Cortex of kidney (tissue), 1 donor: ENCODE data around the gene PCDHGC3.
"Not testable (repeated sequence)": the region's sequence is repeated elsewhere in the genome, so short reads cannot be mapped to it uniquely, and the experiment has no call there.

ENCODE experiments used
- DNase-seq: peaks from one replicate; lab custom pipeline; 2025; lab: John Stamatoyannopoulos, UW

Gene PCDHGC3

GRCh38 chr5:141475625-141476131 lies at the start of gene PCDHGC3:
Gene PCDHGC3 (plus strand): TSS chr5:141475966. CDS start chr5:141476117, 151 bp downstream.
- no peak for DNase-seq

- DNase-seq, result no peak
Observed at GRCh38 chr5:141427783-141428426, 47.9 kb upstream of the PCDHGC3 start.

GRCh38 chr5:141430332-141431113 lies 45.2 kb upstream of the PCDHGC3 start, which contains the start of gene PCDHGA12:
Gene PCDHGA12 (plus strand): TSS chr5:141430507. CDS start chr5:141430760, 253 bp downstream.
- DNase-seq, result no peak

DNA sequence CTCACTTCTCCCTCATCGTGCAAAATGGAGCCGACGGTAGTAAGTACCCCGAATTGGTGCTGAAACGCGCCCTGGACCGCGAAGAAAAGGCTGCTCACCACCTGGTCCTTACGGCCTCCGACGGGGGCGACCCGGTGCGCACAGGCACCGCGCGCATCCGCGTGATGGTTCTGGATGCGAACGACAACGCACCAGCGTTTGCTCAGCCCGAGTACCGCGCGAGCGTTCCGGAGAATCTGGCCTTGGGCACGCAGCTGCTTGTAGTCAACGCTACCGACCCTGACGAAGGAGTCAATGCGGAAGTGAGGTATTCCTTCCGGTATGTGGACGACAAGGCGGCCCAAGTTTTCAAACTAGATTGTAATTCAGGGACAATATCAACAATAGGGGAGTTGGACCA lies 44.5 kb upstream of the PCDHGC3 start:
- DNase-seq, result no peak

- DNase-seq, result not testable (repeated sequence)
Observed at GRCh38 chr5:141432308-141432707, 43.5 kb upstream of the PCDHGC3 start.

DNA sequence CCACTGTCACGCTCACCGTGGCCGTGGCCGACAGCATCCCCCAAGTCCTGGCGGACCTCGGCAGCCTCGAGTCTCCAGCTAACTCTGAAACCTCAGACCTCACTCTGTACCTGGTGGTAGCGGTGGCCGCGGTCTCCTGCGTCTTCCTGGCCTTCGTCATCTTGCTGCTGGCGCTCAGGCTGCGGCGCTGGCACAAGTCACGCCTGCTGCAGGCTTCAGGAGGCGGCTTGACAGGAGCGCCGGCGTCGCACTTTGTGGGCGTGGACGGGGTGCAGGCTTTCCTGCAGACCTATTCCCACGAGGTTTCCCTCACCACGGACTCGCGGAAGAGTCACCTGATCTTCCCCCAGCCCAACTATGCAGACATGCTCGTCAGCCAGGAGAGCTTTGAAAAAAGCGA lies 43.0 kb upstream of the PCDHGC3 start:
- not testable (repeated sequence) for DNase-seq

- no peak for DNase-seq
Observed at GRCh38 chr5:141434006-141434405, 41.8 kb upstream of the PCDHGC3 start.

- DNase-seq, result no peak
Observed at GRCh38 chr5:141437221-141437620, 38.5 kb upstream of the PCDHGC3 start.

DNA sequence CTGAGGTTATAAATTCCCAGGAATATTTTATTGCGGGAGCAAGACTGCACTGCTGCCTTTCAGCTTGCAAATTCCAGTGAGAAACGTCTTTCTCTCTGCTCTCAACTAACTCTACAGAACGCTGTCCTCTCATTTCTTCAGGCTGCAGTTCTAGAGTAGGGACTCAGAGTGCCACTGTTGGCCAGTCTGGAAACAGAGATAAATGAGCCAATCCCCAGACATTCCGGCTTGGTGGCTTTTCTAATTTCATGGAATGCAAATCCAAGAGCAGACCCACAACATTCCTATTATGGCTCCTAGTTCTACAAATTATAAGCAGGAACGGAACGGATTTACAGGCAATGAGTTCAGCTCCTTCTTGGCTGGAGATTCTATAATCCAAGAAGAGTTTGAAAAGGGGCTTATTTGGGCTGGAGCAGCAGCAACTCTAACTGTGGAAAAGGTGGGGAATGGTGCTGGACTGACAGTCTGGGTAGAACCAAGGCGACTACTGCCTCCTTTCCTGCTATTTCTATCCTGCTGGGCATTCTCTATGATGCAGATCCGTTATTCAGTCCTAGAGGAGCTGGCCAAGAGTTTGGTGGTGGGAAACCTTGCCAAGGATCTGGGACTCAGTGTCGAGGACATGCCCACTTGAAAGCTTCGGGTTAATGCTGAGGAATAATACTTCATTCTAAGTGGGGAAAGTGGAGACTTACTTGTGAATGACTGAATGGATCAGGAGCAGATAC lies 36.2 kb upstream of the PCDHGC3 start:
- DNase-seq, result no peak

- DNase-seq, result no peak
Observed at GRCh38 chr5:141440341-141440740, 35.4 kb upstream of the PCDHGC3 start.

GRCh38 chr5:141441571-141442170 lies 34.1 kb upstream of the PCDHGC3 start:
- DNase-seq, result no peak

DNA sequence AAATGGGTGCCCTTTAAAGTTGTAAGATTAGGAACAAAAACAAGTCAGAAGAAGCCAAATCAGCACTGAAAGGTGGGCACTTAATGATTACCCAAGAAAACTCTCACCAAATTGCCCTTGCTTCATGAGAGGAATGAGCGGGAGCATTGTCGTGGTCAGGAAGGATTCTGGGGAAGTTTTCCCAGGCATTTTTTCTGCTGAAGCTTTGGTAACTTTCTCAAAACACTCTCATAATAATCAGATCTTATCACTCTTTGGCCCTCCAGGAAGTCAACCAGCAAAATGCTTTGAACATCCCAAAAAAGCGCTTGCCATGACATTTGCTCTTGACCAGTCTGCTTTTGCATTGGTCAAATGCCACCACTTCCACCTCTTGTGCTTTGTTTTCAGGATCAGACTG lies 10.4 kb upstream of the PCDHGC3 start:
- DNase-seq, result no peak

DNA sequence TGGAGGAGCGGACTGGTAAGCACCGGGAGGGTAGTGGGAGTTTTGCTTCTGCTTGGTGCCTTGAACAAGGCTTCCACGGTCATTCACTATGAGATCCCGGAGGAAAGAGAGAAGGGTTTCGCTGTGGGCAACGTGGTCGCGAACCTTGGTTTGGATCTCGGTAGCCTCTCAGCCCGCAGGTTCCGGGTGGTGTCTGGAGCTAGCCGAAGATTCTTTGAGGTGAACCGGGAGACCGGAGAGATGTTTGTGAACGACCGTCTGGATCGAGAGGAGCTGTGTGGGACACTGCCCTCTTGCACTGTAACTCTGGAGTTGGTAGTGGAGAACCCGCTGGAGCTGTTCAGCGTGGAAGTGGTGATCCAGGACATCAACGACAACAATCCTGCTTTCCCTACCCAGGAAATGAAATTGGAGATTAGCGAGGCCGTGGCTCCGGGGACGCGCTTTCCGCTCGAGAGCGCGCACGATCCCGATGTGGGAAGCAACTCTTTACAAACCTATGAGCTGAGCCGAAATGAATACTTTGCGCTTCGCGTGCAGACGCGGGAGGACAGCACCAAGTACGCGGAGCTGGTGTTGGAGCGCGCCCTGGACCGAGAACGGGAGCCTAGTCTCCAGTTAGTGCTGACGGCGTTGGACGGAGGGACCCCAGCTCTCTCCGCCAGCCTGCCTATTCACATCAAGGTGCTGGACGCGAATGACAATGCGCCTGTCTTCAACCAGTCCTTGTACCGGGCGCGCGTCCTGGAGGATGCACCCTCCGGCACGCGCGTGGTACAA lies 556 bp downstream of the PCDHGC3 start:
- DNase-seq, result no peak

GRCh38 chr5:141477044-141477575 lies 1.3 kb downstream of the PCDHGC3 start:
- no peak for DNase-seq

- no peak for DNase-seq
Observed at GRCh38 chr5:141477815-141478214, 2.0 kb downstream of the PCDHGC3 start.

DNA sequence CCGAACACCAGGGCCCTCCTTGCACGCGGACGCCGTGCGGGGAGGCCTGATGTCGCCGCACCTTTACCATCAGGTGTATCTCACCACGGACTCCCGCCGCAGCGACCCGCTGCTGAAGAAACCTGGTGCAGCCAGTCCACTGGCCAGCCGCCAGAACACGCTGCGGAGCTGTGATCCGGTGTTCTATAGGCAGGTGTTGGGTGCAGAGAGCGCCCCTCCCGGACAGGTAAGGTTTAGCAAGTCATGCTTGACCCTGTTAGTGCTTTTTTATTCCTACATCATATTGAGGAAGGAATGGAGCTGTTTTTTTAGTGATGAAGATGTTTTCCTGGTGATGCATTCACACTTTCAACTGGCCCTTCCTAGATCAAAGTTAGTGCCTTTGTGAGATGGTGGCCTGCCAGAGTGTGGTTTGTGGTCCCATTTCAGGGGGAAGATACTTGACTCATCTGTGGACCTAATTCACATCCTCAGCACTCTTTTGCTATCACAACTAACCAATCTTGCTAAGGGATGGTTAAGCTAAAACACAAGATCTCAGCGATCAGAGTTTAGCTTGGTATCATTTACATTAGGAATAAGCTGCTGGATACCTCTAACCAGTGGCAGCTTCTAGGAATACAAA lies 2.7 kb downstream of the PCDHGC3 start:
- no peak for DNase-seq

- no peak for DNase-seq
Observed at GRCh38 chr5:141479776-141480175, 4.0 kb downstream of the PCDHGC3 start.

GRCh38 chr5:141483902-141484301 lies 8.1 kb downstream of the PCDHGC3 start:
- no peak for DNase-seq

GRCh38 chr5:141484310-141484640 lies 8.5 kb downstream of the PCDHGC3 start:
- no peak for DNase-seq

DNA sequence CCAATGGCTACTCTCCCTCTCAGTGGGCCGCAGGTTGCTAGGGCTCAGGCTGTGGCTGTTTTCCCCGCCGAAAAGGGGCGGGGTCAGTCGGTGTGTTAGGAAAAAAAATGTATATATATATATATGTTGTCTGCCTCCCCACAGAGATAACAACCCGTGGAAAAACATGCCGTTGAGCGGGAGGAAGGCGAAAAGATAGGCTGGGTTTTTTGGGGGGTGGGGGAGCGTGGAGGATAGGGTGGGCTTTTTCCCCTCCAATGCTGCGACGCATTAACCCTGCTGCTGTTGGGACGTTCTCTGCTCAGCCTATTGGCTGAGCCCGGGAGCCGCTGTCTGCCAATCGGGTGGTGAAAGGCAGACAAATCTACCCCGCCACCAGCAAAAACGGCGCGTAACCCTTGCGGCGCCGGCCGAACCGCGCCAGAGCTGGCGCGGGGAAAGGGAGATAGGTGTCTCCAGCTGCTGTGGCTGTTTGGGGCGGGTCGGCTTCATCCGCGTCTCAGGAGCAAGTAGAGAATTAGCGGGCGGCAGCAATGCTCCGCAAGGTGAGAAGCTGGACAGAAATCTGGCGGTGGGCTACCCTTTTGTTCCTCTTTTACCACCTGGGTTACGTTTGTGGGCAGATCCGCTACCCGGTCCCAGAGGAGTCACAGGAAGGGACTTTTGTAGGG lies 9.0 kb downstream of the PCDHGC3 start, which contains the start of gene PCDHGC4:
Gene PCDHGC4, plus strand, starts transcription at position 390 of the 671 bp plus-strand sequence. Its CDS starts 144 bp downstream, at position 534.
- no peak for DNase-seq
